ENCODE data around the gene MARCHF10.

MARCHF10 gene

GRCh38 chr17:62809656-62810055 lies 1.5 kb upstream of the MARCHF10 start:
- TF ChIP-seq, protein P1, sequence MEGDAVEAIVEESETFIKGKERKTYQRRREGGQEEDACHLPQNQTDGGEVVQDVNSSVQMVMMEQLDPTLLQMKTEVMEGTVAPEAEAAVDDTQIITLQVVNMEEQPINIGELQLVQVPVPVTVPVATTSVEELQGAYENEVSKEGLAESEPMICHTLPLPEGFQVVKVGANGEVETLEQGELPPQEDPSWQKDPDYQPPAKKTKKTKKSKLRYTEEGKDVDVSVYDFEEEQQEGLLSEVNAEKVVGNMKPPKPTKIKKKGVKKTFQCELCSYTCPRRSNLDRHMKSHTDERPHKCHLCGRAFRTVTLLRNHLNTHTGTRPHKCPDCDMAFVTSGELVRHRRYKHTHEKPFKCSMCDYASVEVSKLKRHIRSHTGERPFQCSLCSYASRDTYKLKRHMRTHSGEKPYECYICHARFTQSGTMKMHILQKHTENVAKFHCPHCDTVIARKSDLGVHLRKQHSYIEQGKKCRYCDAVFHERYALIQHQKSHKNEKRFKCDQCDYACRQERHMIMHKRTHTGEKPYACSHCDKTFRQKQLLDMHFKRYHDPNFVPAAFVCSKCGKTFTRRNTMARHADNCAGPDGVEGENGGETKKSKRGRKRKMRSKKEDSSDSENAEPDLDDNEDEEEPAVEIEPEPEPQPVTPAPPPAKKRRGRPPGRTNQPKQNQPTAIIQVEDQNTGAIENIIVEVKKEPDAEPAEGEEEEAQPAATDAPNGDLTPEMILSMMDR (IDR thresholded peaks at IDR 0.05; ENCODE audit: low read depth, low read length), result no peak
- TF ChIP-seq, protein P2, sequence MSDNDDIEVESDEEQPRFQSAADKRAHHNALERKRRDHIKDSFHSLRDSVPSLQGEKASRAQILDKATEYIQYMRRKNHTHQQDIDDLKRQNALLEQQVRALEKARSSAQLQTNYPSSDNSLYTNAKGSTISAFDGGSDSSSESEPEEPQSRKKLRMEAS (IDR thresholded peaks at IDR 0.05; ENCODE audit: low read depth, low read length), result no peak
- TF ChIP-seq POLR2A (IDR thresholded peaks at IDR 0.05; ENCODE audit: extremely low read depth, insufficient read length) (no peak), MYC (IDR thresholded peaks at IDR 0.05; ENCODE audit: low read depth, low read length) (no peak)
- no peak overlapping the region for H3K4me3 ChIP-seq (ENCODE audit: low read depth, low read length)
- no peak for DNase-seq (ENCODE audit: low read depth)

DNA sequence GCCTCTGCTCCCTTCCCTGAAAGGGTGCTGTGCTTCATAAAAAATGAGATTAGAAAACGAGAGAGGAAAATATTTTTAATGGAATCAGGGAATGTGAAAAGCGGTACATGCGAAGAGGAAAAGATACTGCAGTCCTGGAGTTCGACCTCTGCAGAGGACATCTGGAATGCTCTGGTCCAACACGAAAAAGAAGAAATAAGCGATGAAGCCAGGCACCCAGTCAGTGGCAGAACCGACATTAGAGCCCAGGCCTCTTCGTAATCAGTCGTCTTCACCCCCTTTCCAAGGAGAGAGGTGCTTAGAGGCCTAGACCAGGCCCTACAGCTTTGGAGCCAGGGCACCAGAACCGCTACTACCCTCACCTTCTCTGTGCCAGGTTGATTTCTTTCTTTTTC lies 459 bp upstream of the MARCHF10 start:
- no peak for DNase-seq (ENCODE audit: low read depth)
- no peak overlapping the region for H3K4me3 ChIP-seq (ENCODE audit: low read depth, low read length)
- TF ChIP-seq POLR2A (IDR thresholded peaks at IDR 0.05; ENCODE audit: extremely low read depth, insufficient read length), result no peak
- TF ChIP-seq MYC (IDR thresholded peaks at IDR 0.05; ENCODE audit: low read depth, low read length), result no peak
- TF ChIP-seq, protein P2 (IDR thresholded peaks at IDR 0.05; ENCODE audit: low read depth, low read length), result no peak
- TF ChIP-seq, protein P1 (IDR thresholded peaks at IDR 0.05; ENCODE audit: low read depth, low read length), result no peak

DNA sequence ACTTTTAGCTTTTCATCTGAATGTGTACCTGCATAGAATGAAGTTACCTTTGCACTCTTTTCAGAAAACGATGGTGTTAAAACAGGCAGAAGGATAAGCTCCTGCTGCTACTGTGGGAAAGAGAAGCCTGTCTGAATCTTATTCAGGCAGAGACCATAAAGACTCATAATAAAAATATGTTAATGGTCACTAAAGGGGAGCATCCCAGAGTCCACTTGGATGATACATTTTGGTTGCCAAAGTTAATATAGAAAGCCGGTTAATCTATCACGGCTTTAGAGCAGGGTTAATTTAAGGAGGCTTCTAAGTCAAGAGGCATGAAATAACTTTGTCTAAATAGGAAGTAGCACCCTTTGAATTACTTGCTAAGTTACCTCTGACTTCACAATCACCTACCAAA lies 2.9 kb downstream of the MARCHF10 start:
- DNase-seq (ENCODE audit: low read depth), result no peak
- TF ChIP-seq, protein P2 (IDR thresholded peaks at IDR 0.05; ENCODE audit: low read depth, low read length), result no peak
- TF ChIP-seq MYC (IDR thresholded peaks at IDR 0.05; ENCODE audit: low read depth, low read length), result no peak
- TF ChIP-seq, protein P1 (IDR thresholded peaks at IDR 0.05; ENCODE audit: low read depth, low read length), result no peak
- TF ChIP-seq POLR2A (IDR thresholded peaks at IDR 0.05; ENCODE audit: extremely low read depth, insufficient read length), result no peak
- no peak overlapping the region for H3K4me3 ChIP-seq (ENCODE audit: low read depth, low read length)

DNA sequence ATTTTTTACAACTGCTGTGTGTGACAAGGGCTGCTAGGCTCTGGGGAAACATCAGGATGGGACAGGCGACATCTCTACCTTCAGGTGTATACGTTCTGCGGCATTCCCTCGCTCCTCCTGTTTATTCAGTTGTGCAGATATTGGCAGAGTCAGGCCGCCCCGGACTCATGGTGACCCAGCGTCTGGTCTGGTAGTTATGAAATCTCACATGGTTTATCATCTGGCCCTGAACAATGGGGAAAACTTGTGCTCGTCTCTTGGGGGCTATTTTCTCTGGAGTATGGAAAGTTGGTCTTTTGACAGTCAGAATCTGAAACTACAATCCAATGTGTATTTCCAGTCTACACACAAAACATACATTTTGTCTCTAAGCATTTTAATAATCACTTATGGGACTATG lies 3.3 kb downstream of the MARCHF10 start:
- TF ChIP-seq, protein P1 (IDR thresholded peaks at IDR 0.05; ENCODE audit: low read depth, low read length), result no peak
- no peak for TF ChIP-seq MYC (IDR thresholded peaks at IDR 0.05; ENCODE audit: low read depth, low read length)
- TF ChIP-seq, protein P2 (IDR thresholded peaks at IDR 0.05; ENCODE audit: low read depth, low read length), result no peak
- TF ChIP-seq POLR2A (IDR thresholded peaks at IDR 0.05; ENCODE audit: extremely low read depth, insufficient read length), result no peak
- DNase-seq (ENCODE audit: low read depth), result peak; percentile 38
- no peak overlapping the region for H3K4me3 ChIP-seq (ENCODE audit: low read depth, low read length)

DNA sequence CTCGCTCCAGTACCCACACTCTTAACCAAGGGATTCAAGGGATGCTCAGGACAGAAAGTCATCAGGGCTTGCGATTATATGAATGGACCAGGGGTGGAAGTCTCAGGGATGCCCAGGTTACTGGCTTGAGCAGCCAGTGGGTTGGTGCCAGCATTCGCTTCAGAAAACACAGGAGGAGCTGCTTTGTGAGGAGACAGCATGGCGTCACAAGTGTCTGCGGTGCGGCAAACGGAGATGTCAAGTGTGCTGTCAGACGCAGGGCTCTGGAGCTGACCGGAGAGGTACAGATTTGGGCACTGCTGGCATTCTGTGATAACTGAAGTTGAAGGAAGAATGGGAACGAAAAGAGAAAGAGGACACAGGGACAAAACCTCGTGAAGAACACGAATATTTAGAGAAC lies 4.1 kb downstream of the MARCHF10 start:
- no peak overlapping the region for H3K4me3 ChIP-seq (ENCODE audit: low read depth, low read length)
- DNase-seq (ENCODE audit: low read depth), result no peak
- TF ChIP-seq, protein P1 (IDR thresholded peaks at IDR 0.05; ENCODE audit: low read depth, low read length), result no peak
- TF ChIP-seq, protein P2 (IDR thresholded peaks at IDR 0.05; ENCODE audit: low read depth, low read length), result no peak
- no peak for TF ChIP-seq POLR2A (IDR thresholded peaks at IDR 0.05; ENCODE audit: extremely low read depth, insufficient read length)
- TF ChIP-seq MYC (IDR thresholded peaks at IDR 0.05; ENCODE audit: low read depth, low read length), result no peak

Data from NB4 (cell line).